ENCODE data around the gene KRT17. TPM values are rescaled to one million over a fixed set of nuclear protein-coding genes. Genes with fewer than 3 reads are reported as not detected.
"Not testable (repeated sequence)": the region's sequence is repeated elsewhere in the genome, so short reads cannot be mapped to it uniquely, and the experiment has no call there.

KRT17 gene
- total RNA-seq, 4 donors from 2014 or later, result 37.6 TPM; not detected in 3

DNA sequence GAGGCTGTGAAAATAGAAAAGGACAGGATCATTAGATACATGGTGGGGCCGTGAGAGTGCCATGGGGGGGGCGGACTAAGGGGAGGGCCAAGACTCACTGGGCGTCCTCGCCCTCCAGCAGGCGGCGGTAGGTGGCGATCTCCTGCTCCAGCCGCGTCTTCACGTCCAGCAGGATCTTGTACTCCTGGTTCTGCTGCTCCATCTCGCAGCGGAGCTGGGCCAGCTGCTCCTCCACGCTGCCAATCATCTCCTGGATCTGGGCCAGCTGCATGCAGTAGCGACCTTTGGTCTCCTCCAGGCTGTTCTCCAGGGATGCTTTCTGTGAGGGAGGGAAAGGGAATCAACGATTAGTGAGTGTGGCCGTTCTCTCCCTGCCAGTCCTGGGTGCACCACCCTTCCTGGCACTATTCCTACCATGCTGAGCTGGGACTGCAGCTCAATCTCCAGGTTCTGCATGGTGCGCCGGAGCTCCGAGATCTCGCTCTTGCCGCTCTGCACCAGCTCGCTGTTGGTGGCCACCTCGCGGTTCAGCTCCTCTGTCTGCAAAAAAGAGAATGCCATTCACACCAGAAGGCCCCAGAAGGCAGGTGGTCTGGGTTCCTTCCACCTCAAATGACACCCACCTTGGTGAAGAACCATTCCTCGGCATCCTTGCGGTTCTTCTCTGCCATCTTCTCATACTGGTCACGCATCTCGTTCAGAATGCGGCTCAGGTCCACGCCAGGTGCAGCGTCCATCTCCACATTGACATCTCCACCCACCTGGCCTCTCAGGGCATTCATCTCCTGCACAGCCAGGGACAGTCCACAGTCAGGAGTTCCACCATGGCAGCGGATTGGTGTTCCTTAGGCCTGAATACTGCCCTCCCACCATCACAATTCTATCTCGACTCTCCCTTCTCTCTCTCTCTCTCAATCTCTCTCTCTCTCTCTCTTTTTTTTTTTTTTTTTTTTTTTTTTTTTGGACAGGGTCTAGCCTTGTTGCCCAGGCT lies 40.9 kb downstream of the KRT17 start:
- H3K27me3 ChIP-seq, result no peaks in the 10 kb centered on the region
- intact Hi-C loops (cut with DNase I; ENCODE audit: low total_unique reads), result no loop called here
- TF ChIP-seq CTCF (IDR thresholded peaks at IDR 0.05), result peak in 4 of 5 experiments; percentile 17 to 36 (median 32)
- TF ChIP-seq POLR2A (IDR thresholded peaks at IDR 0.05), result no peak
- H3K9me3 ChIP-seq, result no peaks in the 10 kb centered on the region
- peak; percentile 78 for DNase-seq
- no peak overlapping the region for H3K4me3 ChIP-seq
- no peak overlapping the region for H3K27ac ChIP-seq
- no peaks in the 10 kb centered on the region for H3K36me3 ChIP-seq
- in situ Hi-C loops (cut with MboI; ENCODE audit: low pct_ligation_motif_present in 1 of 4, low pct_unique_long_range_greater_than_20kb in 1 of 4, low sequenced_read_pairs in 3 of 4), result no loop called here
- peaks cover 0 to 11% (median 7%) of the 10 kb centered on the region in 4 donors for H3K4me1 ChIP-seq
- WGBS, 2 donors (ENCODE audit: low coverage in 1 of 2), result 63 to 93% methylated on average over 9 to 33 of the region's 33 CpGs

DNA sequence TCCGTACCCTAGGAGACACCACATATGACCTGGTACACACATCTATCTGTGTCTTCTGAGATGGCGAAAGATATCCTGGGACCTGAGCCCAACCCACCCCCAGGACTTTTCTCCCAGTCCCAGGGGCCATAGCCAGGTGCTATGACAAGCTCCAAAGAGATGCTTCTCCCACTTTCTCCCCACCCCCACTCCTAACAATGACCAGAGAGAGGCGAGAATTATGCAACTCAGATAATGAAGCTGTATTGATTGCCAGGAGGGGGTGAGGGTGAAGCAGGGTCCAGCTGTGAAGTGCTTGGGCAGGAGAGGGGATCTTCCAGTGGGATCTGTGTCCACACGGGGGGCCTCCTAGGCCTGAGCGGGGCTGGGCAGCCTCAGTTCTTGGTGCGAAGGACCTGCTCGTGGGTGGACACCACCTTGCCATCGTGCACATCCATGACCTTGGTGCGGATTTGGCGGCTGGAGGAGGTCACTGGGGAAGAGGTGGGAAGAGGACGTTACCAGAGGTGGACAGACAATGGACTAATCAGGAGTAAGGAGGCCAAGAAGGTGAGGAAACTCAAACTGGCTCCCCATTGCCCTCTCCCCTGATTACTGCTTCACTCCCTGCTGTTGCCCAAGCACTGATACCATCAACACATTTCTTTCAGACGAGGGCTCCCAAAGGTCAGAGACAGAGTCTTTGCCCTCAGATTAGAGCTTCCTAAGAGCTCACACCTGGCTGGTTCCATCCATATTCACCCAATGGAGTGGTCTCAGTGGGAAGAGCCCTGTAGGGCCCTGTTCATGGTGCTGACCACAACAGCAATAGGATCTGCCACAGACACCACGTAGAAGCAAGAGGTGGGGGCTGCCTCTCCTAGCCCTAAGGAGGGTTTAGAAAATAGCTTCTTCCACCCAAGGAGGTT lies 42.1 kb downstream of the KRT17 start:
- DNase-seq; H3K4me3 ChIP-seq; H3K36me3 ChIP-seq; H3K9me3 ChIP-seq; H3K27me3 ChIP-seq; intact Hi-C loops (cut with DNase I; ENCODE audit: low total_unique reads); in situ Hi-C loops (cut with MboI; ENCODE audit: low pct_ligation_motif_present in 1 of 4, low pct_unique_long_range_greater_than_20kb in 1 of 4, low sequenced_read_pairs in 3 of 4); H3K27ac ChIP-seq: not testable (repeated sequence)
- 84 to 89% methylated on average over 3 to 13 of the region's 13 CpGs for WGBS, 2 donors (ENCODE audit: low coverage in 1 of 2)
- H3K4me1 ChIP-seq, result peaks cover 0 to 11% (median 7%) of the 10 kb centered on the region in 4 donors

- 73 to 88% methylated on average over 2 to 4 of the region's 4 CpGs for WGBS, 2 donors (ENCODE audit: low coverage in 1 of 2)
- no peak for DNase-seq
- Histone ChIP-seq H3K9me3 (no peaks in the 10 kb centered on the region), H3K27ac (no peak overlapping the region), H3K4me1 (peaks cover 0 to 11% (median 7%) of the 10 kb centered on the region in 4 donors), H3K4me3 (no peak overlapping the region), H3K27me3 (peaks cover 2% of the 10 kb centered on the region), H3K36me3 (no peaks in the 10 kb centered on the region)
- intact Hi-C loops (cut with DNase I; ENCODE audit: low total_unique reads) (no loop called here), in situ Hi-C loops (cut with MboI; ENCODE audit: low pct_ligation_motif_present in 1 of 4, low pct_unique_long_range_greater_than_20kb in 1 of 4, low sequenced_read_pairs in 3 of 4) (no loop called here)
- no peak for TF ChIP-seq POLR2A (IDR thresholded peaks at IDR 0.05)
- TF ChIP-seq EP300 (IDR thresholded peaks at IDR 0.05; ENCODE audit: low read depth), result no peak
- TF ChIP-seq CTCF (IDR thresholded peaks at IDR 0.05), result no peak
- no peak for TF ChIP-seq POLR2AphosphoS5 (IDR thresholded peaks at IDR 0.05)
These were observed 42.9 kb downstream of the KRT17 start for GRCh38 chr17:41581366-41582060.

DNA sequence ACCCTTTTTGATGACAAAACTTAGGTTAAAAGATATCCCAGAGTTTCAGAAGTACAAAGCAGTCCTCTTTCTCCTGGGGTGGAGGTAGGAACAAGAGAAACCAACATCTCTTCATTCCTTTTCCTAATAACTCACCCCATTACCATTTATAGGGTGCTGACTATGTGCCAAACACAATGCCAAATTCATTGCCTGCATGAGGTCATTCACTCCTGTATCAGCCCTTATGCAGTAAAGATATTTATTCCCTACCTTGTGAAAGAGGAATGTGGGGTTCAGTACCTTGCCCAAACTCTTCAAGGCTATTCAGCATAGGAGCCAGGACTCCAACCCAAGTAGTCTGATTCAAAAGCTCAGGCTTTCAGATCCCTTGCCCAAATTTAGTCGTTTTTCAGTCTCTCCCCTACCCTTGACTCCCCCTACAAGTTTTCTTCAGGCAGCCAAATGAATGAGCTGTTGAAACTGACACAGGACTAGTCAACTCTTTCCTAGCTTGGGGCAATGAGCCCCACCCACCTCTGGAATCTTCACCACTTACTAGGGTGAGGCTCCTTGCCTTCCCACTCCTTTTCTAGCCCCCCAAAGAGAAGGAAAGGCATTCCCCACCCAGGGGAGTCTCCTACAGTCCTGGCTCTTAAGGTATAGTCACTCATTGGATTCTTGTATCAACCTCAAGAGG lies 43.5 kb downstream of the KRT17 start:
- Histone ChIP-seq H3K36me3 (no peaks in the 10 kb centered on the region), H3K4me1 (peaks cover 0 to 11% (median 7%) of the 10 kb centered on the region in 4 donors), H3K27me3 (peaks cover 9% of the 10 kb centered on the region), H3K9me3 (no peaks in the 10 kb centered on the region), H3K4me3 (no peak overlapping the region), H3K27ac (no peak overlapping the region)
- 37% methylated on average over 1 of the region's 1 CpG; no CpG with 5 or more reads in 1 of the 2 donors for WGBS, 2 donors (ENCODE audit: low coverage in 1 of 2)
- intact Hi-C loops (cut with DNase I; ENCODE audit: low total_unique reads) (no loop called here), in situ Hi-C loops (cut with MboI; ENCODE audit: low pct_ligation_motif_present in 1 of 4, low pct_unique_long_range_greater_than_20kb in 1 of 4, low sequenced_read_pairs in 3 of 4) (no loop called here)
- TF ChIP-seq POLR2AphosphoS5 (IDR thresholded peaks at IDR 0.05), result no peak
- no peak for TF ChIP-seq POLR2A (IDR thresholded peaks at IDR 0.05)
- no peak for TF ChIP-seq EP300 (IDR thresholded peaks at IDR 0.05; ENCODE audit: low read depth)
- TF ChIP-seq CTCF (IDR thresholded peaks at IDR 0.05), result no peak
- DNase-seq, result no peak
